K562 (cell line): ENCODE measurements around the gene RPP25. TPM values are rescaled to one million over a fixed set of nuclear protein-coding genes. Genes with fewer than 3 reads are reported as not detected.

Experiments used
- ARID2 ChIP-seq: fragments of 450-650 bp; IDR thresholded peaks from 2 replicates; pipeline ENCODE4 v1.6.1; 2017; ENCODE audit warnings: antibody characterized with exemption, mild to moderate bottlenecking
- BCOR ChIP-seq: fragments of 450-650 bp; IDR thresholded peaks from 2 replicates; pipeline ENCODE4 v1.6.1; 2016
- CEBPG ChIP-seq, 3 experiments: fragments of 200-800 bp in 1 of 3; sonication (Bioruptor generic) in 1 of 3; sonication (generic) in 1 of 3; formaldehyde crosslinking in 1 of 3; IDR thresholded peaks in 2 of 3; conservative IDR thresholded peaks in 1 of 3; 2 replicates each; pipeline versions ENCODE4 v1.6.1 to v1.8.0; 2016 to 2022; ENCODE audit warnings: missing compliant biosample characterization in 2 of 3, missing genetic modification characterization in 2 of 3, mild to moderate bottlenecking in 1 of 3, missing genetic modification reagents in 1 of 3
- ETV5 ChIP-seq: sonication (generic); formaldehyde crosslinking; IDR thresholded peaks from 2 replicates; pipeline ENCODE4 v1.4.0; 2020; ENCODE audit warnings: low read depth, mild to moderate bottlenecking, missing genetic modification reagents
- HINFP ChIP-seq: fragments of 450-650 bp; conservative IDR thresholded peaks from 2 replicates; pipeline ENCODE4 v1.6.1; 2016; ENCODE audit warnings: missing genetic modification characterization, low read depth, mild to moderate bottlenecking, control low read depth, missing compliant biosample characterization
- HNRNPLL ChIP-seq: fragments of 200-400 bp; formaldehyde crosslinking; IDR thresholded peaks from 2 replicates; pipeline ENCODE4 v1.6.1; 2017; ENCODE audit warnings: low read length, low read depth, mild to moderate bottlenecking; ENCODE audit not compliant: poor library complexity, severe bottlenecking
- HSF4 ChIP-seq: fragments of 250-450 bp; sonication (Bioruptor Pico); IDR thresholded peaks from 2 replicates; pipeline ENCODE4 v2.1.2; 2022; ENCODE audit warnings: mild to moderate bottlenecking, moderate library complexity, borderline replicate concordance
- MAFK ChIP-seq: IDR thresholded peaks from 2 replicates; pipeline ENCODE4 v1.6.1; 2011; ENCODE audit warnings: low read length, improper control_type of control experiment
- MAZ ChIP-seq, 2 experiments: fragments of 450-650 bp in 1 of 2; sonication (generic) in 1 of 2; formaldehyde crosslinking; IDR thresholded peaks in 1 of 2; conservative IDR thresholded peaks in 1 of 2; 2 replicates each; pipeline versions ENCODE4 v1.4.0 to v1.5.0; 2020; ENCODE audit warnings: mild to moderate bottlenecking in 1 of 2, missing genetic modification reagents in 1 of 2
- MTA1 ChIP-seq: fragments of 450-650 bp; IDR thresholded peaks from 2 replicates; pipeline ENCODE4 v1.6.1; 2017; ENCODE audit warnings: borderline replicate concordance
- NCOA6 ChIP-seq: fragments of 450-650 bp; IDR thresholded peaks from 2 replicates; pipeline ENCODE4 v1.6.1; 2017; ENCODE audit warnings: mild to moderate bottlenecking
- NR2C2 ChIP-seq, 2 experiments: fragments of 200-800 bp in 1 of 2; sonication (Bioruptor generic) in 1 of 2; sonication (generic) in 1 of 2; formaldehyde crosslinking in 1 of 2; IDR thresholded peaks; 2 replicates each; pipeline versions ENCODE4 v1.6.1 to v1.8.0; 2016 to 2022; ENCODE audit warnings: mild to moderate bottlenecking in 1 of 2, missing compliant biosample characterization in 1 of 2, missing genetic modification characterization in 1 of 2, missing genetic modification reagents in 1 of 2
- PPARD ChIP-seq: fragments of 250-450 bp; sonication (Bioruptor Pico); IDR thresholded peaks from 2 replicates; pipeline ENCODE4 v1.8.0; 2022; ENCODE audit warnings: inconsistent platforms, mild to moderate bottlenecking, moderate library complexity
- SOX6 ChIP-seq: fragments of 450-650 bp; IDR thresholded peaks from 2 replicates; pipeline ENCODE4 v1.6.1; 2014; ENCODE audit warnings: mild to moderate bottlenecking
- THRB ChIP-seq: fragments of 450-650 bp; formaldehyde crosslinking; conservative IDR thresholded peaks from 2 replicates; pipeline ENCODE4 v1.4.0; 2022; ENCODE audit warnings: mild to moderate bottlenecking, missing genetic modification characterization
- ZBTB8A ChIP-seq: fragments of 450-650 bp; IDR thresholded peaks from 2 replicates; pipeline ENCODE4 v1.6.1; 2018; ENCODE audit warnings: mild to moderate bottlenecking, moderate library complexity; ENCODE audit not compliant: partially characterized antibody
- ZNF212 ChIP-seq: fragments of 450-650 bp; formaldehyde crosslinking; IDR thresholded peaks from 2 replicates; pipeline ENCODE4 v1.4.0; 2020; ENCODE audit warnings: mild to moderate bottlenecking
- polyA plus RNA-seq, 8 experiments: library from polyadenylated mRNA; depleted of rRNA in 4 of 8; stranded (reverse) in 5 of 8; unstranded in 3 of 8; fragments of >200 nt; fragmentation: Nextera tagmentation in 2 of 8; fragmentation: Illumina TruSeq in 1 of 8; extraction: Ambion mirVana in 2 of 8; extraction: Trizol in 1 of 8; gene quantifications; 2 replicates each; pipeline versions ENCODE4 v1.2.1 to v1.2.3, GENCODE V29; 2011 to 2014; ENCODE audit warnings: inconsistent platforms in 1 of 8, missing spikeins in 1 of 8
- total RNA-seq, 7 experiments: library from RNA; depleted of rRNA in 6 of 7; stranded (reverse); fragments of >200 nt in 6 of 7; fragmentation: Illumina TruSeq in 2 of 7; extraction: Trizol in 2 of 7; gene quantifications; 2 replicates each; pipeline versions ENCODE4 v1.2.1 to v1.2.3, GENCODE V29; 2011 to 2021; ENCODE audit warnings: low replicate concordance in 1 of 7
- TF ChIP-seq, protein P1 (sequence below): fragments of 250-450 bp; sonication (Bioruptor Pico); IDR thresholded peaks from 2 replicates; pipeline ENCODE4 v1.4.0; 2020
- TF ChIP-seq, protein P2 (sequence below): fragments of 450-650 bp; conservative IDR thresholded peaks from 2 replicates; pipeline ENCODE4 v1.6.1; 2016; ENCODE audit warnings: missing genetic modification characterization, low read depth, mild to moderate bottlenecking, missing compliant biosample characterization, moderate library complexity
- TF ChIP-seq, protein P3 (sequence below): fragments of 250-450 bp; sonication (Bioruptor Pico); IDR thresholded peaks from 2 replicates; pipeline ENCODE4 v1.5.1; 2021; ENCODE audit warnings: mild to moderate bottlenecking

Gene RPP25
- total and polyA plus RNA-seq, 9 of the 15 experiments (the other 6 are each of a cell fraction or from before 2014, with no cell fraction given), result 1.1 to 12.3 (median 5.6) TPM

- no peak for TF ChIP-seq ZNF212
- TF ChIP-seq, protein P1, sequence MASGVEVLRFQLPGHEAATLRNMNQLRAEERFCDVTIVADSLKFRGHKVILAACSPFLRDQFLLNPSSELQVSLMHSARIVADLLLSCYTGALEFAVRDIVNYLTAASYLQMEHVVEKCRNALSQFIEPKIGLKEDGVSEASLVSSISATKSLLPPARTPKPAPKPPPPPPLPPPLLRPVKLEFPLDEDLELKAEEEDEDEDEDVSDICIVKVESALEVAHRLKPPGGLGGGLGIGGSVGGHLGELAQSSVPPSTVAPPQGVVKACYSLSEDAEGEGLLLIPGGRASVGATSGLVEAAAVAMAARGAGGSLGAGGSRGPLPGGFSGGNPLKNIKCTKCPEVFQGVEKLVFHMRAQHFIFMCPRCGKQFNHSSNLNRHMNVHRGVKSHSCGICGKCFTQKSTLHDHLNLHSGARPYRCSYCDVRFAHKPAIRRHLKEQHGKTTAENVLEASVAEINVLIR (CRISPR knock-in tag), result 0 out of 2 replicates have a peak, but pooled peaks have one; percentile 56
- TF ChIP-seq SOX6, result peak; percentile 62; the same call in 1 of the 2 replicates
- 0 out of 2 replicates have a peak, but pooled peaks have one; percentile 77 for TF ChIP-seq ETV5 (CRISPR knock-in tag)
- TF ChIP-seq BCOR, result peak; percentile 41; the same call in 1 of the 2 replicates
- TF ChIP-seq, protein P2, sequence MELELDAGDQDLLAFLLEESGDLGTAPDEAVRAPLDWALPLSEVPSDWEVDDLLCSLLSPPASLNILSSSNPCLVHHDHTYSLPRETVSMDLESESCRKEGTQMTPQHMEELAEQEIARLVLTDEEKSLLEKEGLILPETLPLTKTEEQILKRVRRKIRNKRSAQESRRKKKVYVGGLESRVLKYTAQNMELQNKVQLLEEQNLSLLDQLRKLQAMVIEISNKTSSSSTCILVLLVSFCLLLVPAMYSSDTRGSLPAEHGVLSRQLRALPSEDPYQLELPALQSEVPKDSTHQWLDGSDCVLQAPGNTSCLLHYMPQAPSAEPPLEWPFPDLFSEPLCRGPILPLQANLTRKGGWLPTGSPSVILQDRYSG (tag), result no peak
- TF ChIP-seq MAZ (CRISPR knock-in tag; conservative IDR thresholded peaks at IDR 0.05 in 1 of 2, IDR thresholded peaks at IDR 0.05 in 1 of 2), result peak; percentile 95 to 98
- TF ChIP-seq THRB (CRISPR knock-in tag), result no peak
- TF ChIP-seq, protein P3, sequence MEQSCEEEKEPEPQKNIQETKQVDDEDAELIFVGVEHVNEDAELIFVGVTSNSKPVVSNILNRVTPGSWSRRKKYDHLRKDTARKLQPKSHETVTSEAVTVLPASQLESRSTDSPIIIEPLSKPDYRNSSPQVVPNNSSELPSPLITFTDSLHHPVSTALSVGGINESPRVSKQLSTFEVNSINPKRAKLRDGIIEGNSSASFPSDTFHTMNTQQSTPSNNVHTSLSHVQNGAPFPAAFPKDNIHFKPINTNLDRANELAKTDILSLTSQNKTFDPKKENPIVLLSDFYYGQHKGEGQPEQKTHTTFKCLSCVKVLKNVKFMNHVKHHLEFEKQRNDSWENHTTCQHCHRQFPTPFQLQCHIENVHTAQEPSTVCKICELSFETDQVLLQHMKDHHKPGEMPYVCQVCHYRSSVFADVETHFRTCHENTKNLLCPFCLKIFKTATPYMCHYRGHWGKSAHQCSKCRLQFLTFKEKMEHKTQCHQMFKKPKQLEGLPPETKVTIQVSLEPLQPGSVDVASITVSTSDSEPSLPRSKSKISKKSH (CRISPR knock-in tag), result no peak
- TF ChIP-seq HINFP (tag), result no peak
- no peak for TF ChIP-seq NCOA6
- TF ChIP-seq PPARD (CRISPR knock-in tag), result no peak
- TF ChIP-seq HSF4 (CRISPR knock-in tag), result no peak
- 0 out of 2 replicates have a peak, but pooled peaks have one; percentile 18 for TF ChIP-seq CEBPG (CRISPR knock-in tag; IDR thresholded peaks at IDR 0.05)
- no peak for TF ChIP-seq CEBPG (tag; conservative IDR thresholded peaks at IDR 0.05 in 1 of 2, IDR thresholded peaks at IDR 0.05 in 1 of 2)
- TF ChIP-seq MAFK, result no peak
- TF ChIP-seq MTA1, result peak; percentile 92
- no peak for TF ChIP-seq ZBTB8A
- peak; percentile 81; the same call in 1 of the 2 replicates for TF ChIP-seq NR2C2 (CRISPR knock-in tag; IDR thresholded peaks at IDR 0.05)
- TF ChIP-seq NR2C2 (tag; IDR thresholded peaks at IDR 0.05), result peak; percentile 89
- no peak for TF ChIP-seq ARID2
- peak; percentile 77 for TF ChIP-seq HNRNPLL
Observed at GRCh38 chr15:74937590-74938371, 18.8 kb downstream of the RPP25 start, which contains the start of gene COX5A (continued).
